Measurements from ENCODE around the gene PLEKHG3.

PLEKHG3 gene

DNA sequence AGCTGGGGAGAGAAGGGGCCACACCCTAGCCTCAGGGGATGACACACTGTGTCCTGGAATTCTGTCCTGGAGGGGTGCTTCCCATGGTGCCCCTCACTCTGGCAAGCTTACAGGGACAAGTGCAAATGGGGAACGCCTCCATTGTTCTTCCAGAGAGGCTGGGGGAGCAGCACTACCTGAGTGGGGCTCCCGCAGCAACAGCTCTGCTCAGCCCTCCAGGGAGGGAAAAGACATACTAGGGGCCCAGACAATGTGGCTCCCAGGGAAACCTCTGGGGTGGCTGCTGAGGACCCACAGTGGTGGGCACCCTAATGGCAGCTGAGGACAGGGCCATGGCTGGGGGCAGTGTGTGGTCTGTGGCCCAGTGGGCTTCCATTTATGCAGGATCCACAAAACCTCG, 69.4 kb downstream of the PLEKHG3 start:
- no peak overlapping the region for H3K4me3 ChIP-seq (ENCODE audit: control insufficient read depth, low read depth, low read length)
- TF ChIP-seq CTCF (conservative IDR thresholded peaks at IDR 0.05; ENCODE audit: control insufficient read depth, insufficient read depth, low read depth, low read length), result no peak
- no peak for DNase-seq (ENCODE audit: low read depth)

- no peak overlapping the region for H3K4me3 ChIP-seq (ENCODE audit: control insufficient read depth, low read depth, low read length)
- DNase-seq (ENCODE audit: low read depth), result no peak
- TF ChIP-seq CTCF (conservative IDR thresholded peaks at IDR 0.05; ENCODE audit: control insufficient read depth, insufficient read depth, low read depth, low read length), result no peak
These were observed 70.0 kb downstream of the PLEKHG3 start for GRCh38 chr14:64774272-64774671.

DNA sequence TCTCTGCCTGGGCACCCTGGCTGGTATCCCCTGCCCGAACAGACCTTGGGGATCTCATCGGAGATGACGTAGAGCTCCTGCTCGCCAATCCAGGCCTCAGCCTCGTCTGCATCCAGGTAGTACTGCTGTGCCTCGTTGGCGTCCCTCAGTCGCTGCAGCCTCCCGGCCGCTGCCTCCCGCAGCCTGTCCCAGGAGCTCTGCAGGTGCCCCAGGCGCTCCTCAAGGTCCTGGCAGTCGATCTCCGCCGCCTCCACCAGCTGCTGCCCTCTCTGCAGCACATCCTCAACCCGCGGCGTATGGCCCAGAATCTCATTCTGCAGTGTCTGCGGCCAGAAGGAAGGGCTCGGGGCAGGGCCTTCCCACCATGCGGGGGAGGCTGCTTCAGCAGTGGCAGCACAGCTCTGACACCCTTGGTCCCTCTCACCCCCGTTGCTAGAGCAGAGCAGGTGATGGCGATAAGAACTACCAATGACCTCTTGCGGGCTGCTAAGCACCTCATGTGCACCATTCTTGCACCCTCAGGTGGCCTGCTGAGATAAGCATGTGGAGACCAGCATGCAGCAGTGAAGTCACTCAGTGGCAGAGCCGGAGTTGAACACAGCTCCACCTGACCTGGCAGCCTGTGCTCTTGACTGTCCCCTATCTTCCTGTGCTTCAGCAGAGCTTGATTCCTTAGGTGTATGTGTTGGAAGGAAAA, 71.0 kb downstream of the PLEKHG3 start:
- no peak for DNase-seq (ENCODE audit: low read depth)
- H3K4me3 ChIP-seq (ENCODE audit: control insufficient read depth, low read depth, low read length), result no peak overlapping the region
- no peak for TF ChIP-seq CTCF (conservative IDR thresholded peaks at IDR 0.05; ENCODE audit: control insufficient read depth, insufficient read depth, low read depth, low read length)

DNA sequence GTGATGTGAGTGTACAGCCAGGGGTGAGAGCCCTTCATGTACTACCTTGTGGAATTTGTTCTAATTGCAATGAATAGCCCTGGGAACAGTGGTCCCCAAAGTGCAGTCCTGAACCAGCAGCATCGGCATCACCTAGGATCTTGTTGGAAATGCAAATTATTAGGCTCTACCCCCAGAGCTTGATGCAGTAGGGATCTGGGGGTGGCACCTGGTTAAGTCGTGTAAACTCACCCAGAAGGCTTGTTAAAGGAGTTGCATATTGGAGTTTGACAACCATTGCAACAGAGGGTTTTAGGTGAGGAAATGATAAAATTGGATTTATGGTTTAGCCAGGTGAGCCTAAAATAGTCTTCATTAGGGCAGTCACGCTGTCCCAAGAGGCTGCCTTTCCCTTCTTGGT, 73.2 kb downstream of the PLEKHG3 start:
- no peak for TF ChIP-seq CTCF (conservative IDR thresholded peaks at IDR 0.05; ENCODE audit: control insufficient read depth, insufficient read depth, low read depth, low read length)
- H3K4me3 ChIP-seq (ENCODE audit: control insufficient read depth, low read depth, low read length), result no peak overlapping the region
- no peak for DNase-seq (ENCODE audit: low read depth)

DNA sequence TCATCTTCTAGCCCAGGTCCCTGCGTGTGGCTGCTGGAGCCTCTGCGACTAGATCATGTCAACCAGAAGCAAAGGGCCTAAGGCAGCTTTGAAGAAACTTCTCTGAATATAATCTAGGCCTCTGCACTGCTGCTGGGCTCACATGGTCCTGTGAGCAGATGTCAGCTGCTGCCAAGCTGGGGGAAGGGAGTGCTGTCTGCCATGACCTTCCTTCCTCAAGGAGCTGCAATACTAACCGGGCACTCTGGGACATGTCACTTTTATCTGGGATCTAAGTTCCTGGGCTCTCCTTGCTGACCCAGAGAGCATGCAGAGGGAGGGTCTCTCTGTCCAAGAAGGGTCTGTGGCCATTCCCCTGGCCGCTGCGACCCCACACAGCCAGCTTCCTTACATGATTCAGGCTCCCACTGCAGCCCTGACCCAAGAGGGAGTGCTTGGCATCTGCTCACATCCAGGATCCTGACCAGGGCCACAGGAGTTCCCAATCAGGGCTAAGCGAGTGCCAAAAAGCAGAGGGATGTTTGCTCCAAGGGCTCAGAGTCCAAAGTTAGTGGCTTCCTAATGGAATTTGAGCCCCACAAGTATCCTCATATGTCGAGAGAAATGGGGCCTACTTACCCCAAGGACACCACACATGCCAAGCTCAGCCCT, 74.0 kb downstream of the PLEKHG3 start:
- no peak for DNase-seq (ENCODE audit: low read depth)
- no peak overlapping the region for H3K4me3 ChIP-seq (ENCODE audit: control insufficient read depth, low read depth, low read length)
- TF ChIP-seq CTCF (conservative IDR thresholded peaks at IDR 0.05; ENCODE audit: control insufficient read depth, insufficient read depth, low read depth, low read length), result no peak

DNA sequence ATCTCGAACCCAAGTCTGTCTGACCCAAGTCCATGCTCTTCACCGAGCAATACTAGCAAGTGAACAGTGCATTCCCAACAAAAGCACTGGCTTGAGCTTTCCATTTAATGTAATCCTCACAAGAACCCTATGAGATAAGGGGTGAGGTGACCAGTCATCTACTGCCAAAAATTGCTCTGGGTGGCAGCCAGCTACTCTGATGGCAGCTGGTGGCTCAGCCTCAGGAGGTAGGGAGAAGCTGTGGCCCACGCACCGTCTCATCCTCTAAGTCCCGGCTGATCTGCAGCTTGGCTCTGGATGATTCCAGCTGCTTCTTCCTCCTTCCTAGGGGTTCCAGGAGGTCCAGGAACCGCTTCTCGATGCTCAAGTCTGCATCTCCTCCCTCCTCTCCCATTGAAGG, 75.2 kb downstream of the PLEKHG3 start:
- no peak for DNase-seq (ENCODE audit: low read depth)

More for the DNA sequence above, 75.2 kb downstream of the PLEKHG3 start:
- no peak for TF ChIP-seq CTCF (conservative IDR thresholded peaks at IDR 0.05; ENCODE audit: control insufficient read depth, insufficient read depth, low read depth, low read length)
- no peak overlapping the region for H3K4me3 ChIP-seq (ENCODE audit: control insufficient read depth, low read depth, low read length)
